ENCODE measurements around the gene CMC2. TPM values are rescaled to one million over a fixed set of nuclear protein-coding genes. Genes with fewer than 3 reads are reported as not detected.
A peak's percentile ranks its signal among the peaks of the same experiment; 100 is the strongest.

Gene CMC2
- total and polyA plus RNA-seq, 2 of the 13 experiments (the other 11 are each of a cell fraction or from before 2014, with no cell fraction given) = 116 to 129 TPM

DNA sequence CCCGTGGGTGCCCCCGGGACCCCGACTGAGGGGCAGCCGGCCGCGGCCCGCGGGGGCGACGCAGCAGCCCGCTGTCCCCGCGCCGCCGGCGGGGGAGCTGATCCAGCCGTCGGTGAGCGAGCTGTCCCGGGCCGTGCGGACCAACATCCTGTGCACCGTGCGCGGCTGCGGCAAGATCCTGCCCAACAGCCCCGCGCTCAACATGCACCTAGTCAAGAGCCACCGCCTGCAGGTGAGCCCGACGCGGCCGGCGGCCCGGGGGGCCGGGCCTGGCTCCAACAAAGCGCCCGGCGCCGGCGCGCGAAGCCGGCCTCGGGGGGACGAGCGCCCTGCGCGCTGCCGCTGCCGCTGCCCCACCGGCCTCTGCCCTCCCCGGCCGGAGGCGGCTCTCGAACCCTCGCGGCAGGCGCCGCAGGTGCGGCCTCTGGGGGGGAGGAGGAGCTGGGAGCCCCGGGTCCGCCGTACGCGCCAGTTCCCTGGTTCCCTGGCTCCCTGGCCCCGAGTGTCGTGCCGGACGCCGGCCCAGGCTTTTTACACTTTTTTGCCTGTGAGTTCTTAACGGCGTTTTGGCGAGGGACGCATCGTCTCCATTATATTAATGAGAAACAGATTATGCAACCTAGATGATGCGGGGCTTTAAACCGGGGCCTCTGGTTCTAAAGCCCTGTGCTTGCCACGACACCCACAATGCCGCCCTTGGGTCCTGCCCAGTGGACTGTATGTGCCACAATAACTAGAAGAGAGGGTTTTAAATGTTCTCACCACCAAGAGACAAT lies 29.5 kb upstream of the CMC2 start (continued):
- TF ChIP-seq HOXA5 (CRISPR knock-in tag; IDR thresholded peaks at IDR 0.05) (0 out of 2 replicates have a peak, but pooled peaks have one; percentile 36), BCLAF1 (IDR thresholded peaks at IDR 0.05) (no peak), ZBTB4 (CRISPR knock-in tag; IDR thresholded peaks at IDR 0.05; ENCODE audit: borderline replicate concordance) (no peak), ZSCAN9 (CRISPR knock-in tag; IDR thresholded peaks at IDR 0.05; ENCODE audit: borderline replicate concordance) (no peak), HOXA3 (CRISPR knock-in tag; IDR thresholded peaks at IDR 0.05) (0 out of 2 replicates have a peak, but pooled peaks have one; percentile 15), ISL2 (CRISPR knock-in tag; IDR thresholded peaks at IDR 0.05) (no peak), TAF1 (CRISPR knock-in tag; IDR thresholded peaks at IDR 0.05) (0 out of 2 replicates have a peak, but pooled peaks have one; percentile 2), CAMTA2 (CRISPR knock-in tag; IDR thresholded peaks at IDR 0.05; ENCODE audit: borderline replicate concordance) (no peak), BRCA1 (CRISPR knock-in tag; IDR thresholded peaks at IDR 0.05) (no peak), ZNF776 (CRISPR knock-in tag; IDR thresholded peaks at IDR 0.05) (peak; percentile 52; the same call in 1 of the 2 replicates), ZNF660 (CRISPR knock-in tag; IDR thresholded peaks at IDR 0.05; ENCODE audit: borderline replicate concordance, low read depth) (no peak), SAFB2 (CRISPR knock-in tag; IDR thresholded peaks at IDR 0.05; ENCODE audit: borderline replicate concordance, low read depth) (no peak), ZNF3 (CRISPR knock-in tag; IDR thresholded peaks at IDR 0.05) (no peak), ZNF766 (CRISPR knock-in tag; IDR thresholded peaks at IDR 0.05; ENCODE audit: borderline replicate concordance) (peak; percentile 41; the same call in 1 of the 2 replicates), U2AF1 (optimal IDR thresholded peaks at IDR 0.05; ENCODE audit: low read depth, low read length) (no peak), KLF12 (CRISPR knock-in tag; IDR thresholded peaks at IDR 0.05; ENCODE audit: borderline replicate concordance) (peak; percentile 18; the same call in 1 of the 2 replicates), MEIS2 (CRISPR knock-in tag; IDR thresholded peaks at IDR 0.05) (0 out of 2 replicates have a peak, but pooled peaks have one; percentile 38), RFX3 (CRISPR knock-in tag; IDR thresholded peaks at IDR 0.05) (no peak), ZFAT (CRISPR knock-in tag; conservative IDR thresholded peaks at IDR 0.05) (no peak), SRSF1 (optimal IDR thresholded peaks at IDR 0.05; ENCODE audit: low read depth, low read length) (no peak)
- TF ChIP-seq, protein P1, sequence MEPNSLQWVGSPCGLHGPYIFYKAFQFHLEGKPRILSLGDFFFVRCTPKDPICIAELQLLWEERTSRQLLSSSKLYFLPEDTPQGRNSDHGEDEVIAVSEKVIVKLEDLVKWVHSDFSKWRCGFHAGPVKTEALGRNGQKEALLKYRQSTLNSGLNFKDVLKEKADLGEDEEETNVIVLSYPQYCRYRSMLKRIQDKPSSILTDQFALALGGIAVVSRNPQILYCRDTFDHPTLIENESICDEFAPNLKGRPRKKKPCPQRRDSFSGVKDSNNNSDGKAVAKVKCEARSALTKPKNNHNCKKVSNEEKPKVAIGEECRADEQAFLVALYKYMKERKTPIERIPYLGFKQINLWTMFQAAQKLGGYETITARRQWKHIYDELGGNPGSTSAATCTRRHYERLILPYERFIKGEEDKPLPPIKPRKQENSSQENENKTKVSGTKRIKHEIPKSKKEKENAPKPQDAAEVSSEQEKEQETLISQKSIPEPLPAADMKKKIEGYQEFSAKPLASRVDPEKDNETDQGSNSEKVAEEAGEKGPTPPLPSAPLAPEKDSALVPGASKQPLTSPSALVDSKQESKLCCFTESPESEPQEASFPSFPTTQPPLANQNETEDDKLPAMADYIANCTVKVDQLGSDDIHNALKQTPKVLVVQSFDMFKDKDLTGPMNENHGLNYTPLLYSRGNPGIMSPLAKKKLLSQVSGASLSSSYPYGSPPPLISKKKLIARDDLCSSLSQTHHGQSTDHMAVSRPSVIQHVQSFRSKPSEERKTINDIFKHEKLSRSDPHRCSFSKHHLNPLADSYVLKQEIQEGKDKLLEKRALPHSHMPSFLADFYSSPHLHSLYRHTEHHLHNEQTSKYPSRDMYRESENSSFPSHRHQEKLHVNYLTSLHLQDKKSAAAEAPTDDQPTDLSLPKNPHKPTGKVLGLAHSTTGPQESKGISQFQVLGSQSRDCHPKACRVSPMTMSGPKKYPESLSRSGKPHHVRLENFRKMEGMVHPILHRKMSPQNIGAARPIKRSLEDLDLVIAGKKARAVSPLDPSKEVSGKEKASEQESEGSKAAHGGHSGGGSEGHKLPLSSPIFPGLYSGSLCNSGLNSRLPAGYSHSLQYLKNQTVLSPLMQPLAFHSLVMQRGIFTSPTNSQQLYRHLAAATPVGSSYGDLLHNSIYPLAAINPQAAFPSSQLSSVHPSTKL (CRISPR knock-in tag; IDR thresholded peaks at IDR 0.05) = no peak
